H9 (cell line): ENCODE data around the gene KAZALD1. TPM values are rescaled to one million over a fixed set of nuclear protein-coding genes. Genes with fewer than 3 reads are reported as not detected.

Experiments
- DNase-seq: peaks from one replicate; pipeline ENCODE4 v3.0.0-alpha.2; 2017
- H2AFZ ChIP-seq: one replicate; pipeline ENCODE4 v1.6.1; 2013; ENCODE audit warnings: mild to moderate bottlenecking, low read length, control low read depth, moderate library complexity
- H2AK5ac ChIP-seq: 2 replicates; pipeline ENCODE4 v1.6.1; 2013; ENCODE audit warnings: low read length, control low read depth, mixed read lengths; ENCODE audit not compliant: insufficient read length
- H2BK120ac ChIP-seq: one replicate; pipeline ENCODE4 v1.6.1; 2013; ENCODE audit warnings: low read depth, mild to moderate bottlenecking, low read length, control low read depth, inconsistent platforms; ENCODE audit not compliant: poor library complexity, severe bottlenecking
- H2BK12ac ChIP-seq: 2 replicates; pipeline ENCODE4 v1.6.1; 2013; ENCODE audit warnings: low read length, control low read depth, mixed read lengths, low read depth; ENCODE audit not compliant: insufficient read length
- H2BK15ac ChIP-seq: 2 replicates; pipeline ENCODE4 v1.6.1; 2013; ENCODE audit warnings: low read depth, low read length, control low read depth
- H2BK20ac ChIP-seq: one replicate; pipeline ENCODE4 v1.6.1; 2013; ENCODE audit warnings: low read depth, mild to moderate bottlenecking, low read length, control low read depth, inconsistent platforms; ENCODE audit not compliant: poor library complexity, severe bottlenecking
- H2BK5ac ChIP-seq: 2 replicates; pipeline ENCODE4 v1.6.1; 2013; ENCODE audit warnings: low read length, control low read depth, mixed read lengths; ENCODE audit not compliant: insufficient read length
- H3K14ac ChIP-seq: 2 replicates; pipeline ENCODE4 v1.6.1; 2013; ENCODE audit warnings: low read length, control low read depth; ENCODE audit not compliant: insufficient read depth
- H3K18ac ChIP-seq: 2 replicates; pipeline ENCODE4 v1.6.1; 2013; ENCODE audit warnings: low read depth, mild to moderate bottlenecking, mixed read lengths, low read length, control low read depth; ENCODE audit not compliant: insufficient read length
- H3K23ac ChIP-seq: 2 replicates; pipeline ENCODE4 v1.6.1; 2013; ENCODE audit warnings: low read length, control low read depth, mixed read lengths, low read depth; ENCODE audit not compliant: insufficient read length
- H3K23me2 ChIP-seq: 2 replicates; pipeline ENCODE4 v1.6.1; 2013; ENCODE audit warnings: low read depth, mild to moderate bottlenecking, mixed read lengths, low read length, control low read depth; ENCODE audit not compliant: insufficient read length, poor library complexity, severe bottlenecking
- H3K27ac ChIP-seq: 2 replicates; pipeline ENCODE4 v1.5.1; 2013; ENCODE audit warnings: low read length, control low read depth, mixed read lengths, low read depth; ENCODE audit not compliant: insufficient read length
- H3K27me3 ChIP-seq: 2 replicates; pipeline ENCODE4 v1.6.1; 2013; ENCODE audit warnings: low read length, control low read depth, inconsistent platforms; ENCODE audit not compliant: insufficient read depth
- H3K4ac ChIP-seq: 2 replicates; pipeline ENCODE4 v1.6.1; 2013; ENCODE audit warnings: low read depth, mild to moderate bottlenecking, control low read depth, inconsistent platforms, low read length, moderate library complexity
- H3K4me1 ChIP-seq: 2 replicates; pipeline ENCODE4 v1.6.1; 2013; ENCODE audit warnings: low read length, control low read depth, inconsistent platforms; ENCODE audit not compliant: insufficient read depth
- H3K4me2 ChIP-seq: 2 replicates; pipeline ENCODE4 v1.6.1; 2013; ENCODE audit warnings: low read length, control low read depth, mixed read lengths; ENCODE audit not compliant: insufficient read length, insufficient read depth
- H3K56ac ChIP-seq: 2 replicates; pipeline ENCODE4 v1.6.1; 2013; ENCODE audit warnings: low read depth, mild to moderate bottlenecking, mixed read lengths, low read length, control low read depth; ENCODE audit not compliant: insufficient read length
- H3K79me1 ChIP-seq: 2 replicates; pipeline ENCODE4 v1.6.1; 2013; ENCODE audit warnings: low read depth, mild to moderate bottlenecking, moderate library complexity, low read length, control low read depth, inconsistent platforms; ENCODE audit not compliant: insufficient read depth, poor library complexity, severe bottlenecking
- H3K79me2 ChIP-seq: 2 replicates; pipeline ENCODE4 v1.6.1; 2013; ENCODE audit warnings: low read length, control low read depth, inconsistent platforms; ENCODE audit not compliant: insufficient read depth
- H3K9ac ChIP-seq: 2 replicates; pipeline ENCODE4 v1.6.1; 2013; ENCODE audit warnings: low read length, control low read depth, mixed read lengths; ENCODE audit not compliant: insufficient read length; ENCODE audit errors: extremely low read depth
- H3K9me3 ChIP-seq: one replicate; pipeline ENCODE4 v1.6.1; 2013; ENCODE audit warnings: low read depth, low read length, inconsistent platforms; ENCODE audit not compliant: control insufficient read depth
- H3T11ph ChIP-seq: one replicate; pipeline ENCODE4 v1.6.1; 2013; ENCODE audit warnings: mild to moderate bottlenecking, low read length, control low read depth, inconsistent platforms
- H4K20me1 ChIP-seq: one replicate; pipeline ENCODE4 v1.6.1; 2013; ENCODE audit not compliant: control insufficient read depth, insufficient read length, insufficient read depth
- H4K5ac ChIP-seq: 2 replicates; pipeline ENCODE4 v1.6.1; 2013; ENCODE audit warnings: low read depth, mild to moderate bottlenecking, mixed read lengths, low read length, control low read depth; ENCODE audit not compliant: insufficient read length
- H4K8ac ChIP-seq: replicated peaks from 2 replicates; pipeline ENCODE4 v1.6.1; 2013; ENCODE audit warnings: low read length, control low read depth, mixed read lengths, low read depth; ENCODE audit not compliant: insufficient read length
- H4K91ac ChIP-seq: 2 replicates; pipeline ENCODE4 v1.6.1; 2013; ENCODE audit warnings: low read depth, mild to moderate bottlenecking, moderate library complexity, mixed read lengths, low read length, control low read depth; ENCODE audit not compliant: insufficient read length
- H3K27ac Mint-ChIP-seq, 3 experiments: 2 replicates in 2 of 3; 3 replicates in 1 of 3; pipeline ENCODE4 v1.8.0; 2020 to 2021; ENCODE audit warnings: mixed read lengths in 3 of 3, mild to moderate bottlenecking in 1 of 3, moderate library complexity in 1 of 3
- H3K27me3 Mint-ChIP-seq: 2 replicates; pipeline ENCODE4 v1.8.0; 2021; ENCODE audit warnings: low read depth, mild to moderate bottlenecking, moderate library complexity, mixed read lengths
- H3K36me3 Mint-ChIP-seq, 3 experiments: 2 replicates in 2 of 3; 3 replicates in 1 of 3; pipeline ENCODE4 v1.8.0; 2020 to 2021; ENCODE audit warnings: low read depth in 3 of 3, mixed read lengths in 3 of 3; ENCODE audit not compliant: insufficient read depth in 1 of 3
- H3K4me1 Mint-ChIP-seq, 2 experiments: 2 replicates each; pipeline ENCODE4 v1.8.0; 2020; ENCODE audit warnings: mixed read lengths in 2 of 2
- H3K4me3 Mint-ChIP-seq, 2 experiments: 2 replicates in 1 of 2; 3 replicates in 1 of 2; pipeline ENCODE4 v1.8.0; 2020 to 2021; ENCODE audit warnings: mild to moderate bottlenecking in 2 of 2, mixed read lengths in 2 of 2, moderate library complexity in 1 of 2
- H3K9me3 Mint-ChIP-seq, 2 experiments: 2 replicates in 1 of 2; 3 replicates in 1 of 2; pipeline ENCODE4 v1.8.0; 2020; ENCODE audit warnings: mild to moderate bottlenecking in 2 of 2, mixed read lengths in 2 of 2, moderate library complexity in 1 of 2
- CTCF ChIP-seq: fragments of 200-600 bp; sonication (generic); conservative IDR thresholded peaks from 3 replicates; pipeline ENCODE4 v1.8.0; 2021; ENCODE audit warnings: antibody characterized with exemption, mild to moderate bottlenecking
- WGBS: extraction: QIAGEN DNeasy Blood & Tissue Kit; methylation state at CpG from one replicate; pipeline ENCODE4 v1.1.7; 2013; ENCODE audit warnings: missing lambda C conversion rate, low lambda C conversion rate, mixed read lengths; ENCODE audit not compliant: insufficient read length; ENCODE audit errors: extremely low coverage; 5-methylcytosine and 5-hydroxymethylcytosine counted together
- total RNA-seq: library from RNA; stranded (reverse); gene quantifications from 2 replicates; pipeline ENCODE4 v1.2.1, GENCODE V29; 2021

KAZALD1 gene
- total RNA-seq, 1 experiment from 2014 or later, result 2.9 TPM

- Mint-ChIP-seq H3K27me3 (peaks cover 59% of the 10 kb centered on the region), H3K4me3 (no peak overlapping the region), H3K36me3 (no peaks in the 10 kb centered on the region), H3K9me3 (no peaks in the 10 kb centered on the region), H3K27ac (no peak overlapping the region), H3K4me1 (peaks cover 13 to 27% of the 10 kb centered on the region in 2 experiments)
- no peak overlapping the region for H4K8ac ChIP-seq
- no peak overlapping the region for H3T11ph ChIP-seq
- WGBS, result no CpG with 5 or more reads among the region's 2 CpGs
- H3K79me2 ChIP-seq, result no peaks in the 10 kb centered on the region
- H2AFZ ChIP-seq, result no peak overlapping the region
- H3K79me1 ChIP-seq, result no peaks in the 10 kb centered on the region
- no peak overlapping the region for H2BK15ac ChIP-seq
- no peaks in the 10 kb centered on the region for H3K9me3 ChIP-seq
- H2BK5ac ChIP-seq, result no peak overlapping the region
- H3K14ac ChIP-seq, result no peak overlapping the region
- no peak overlapping the region for H3K4me2 ChIP-seq
- H3K9ac ChIP-seq, result no peak overlapping the region
- H2BK20ac ChIP-seq, result no peak overlapping the region
- no peaks in the 10 kb centered on the region for H4K20me1 ChIP-seq
- H3K18ac ChIP-seq, result no peak overlapping the region
- peaks cover 2% of the 10 kb centered on the region; the same call in 1 of the 2 replicates for H3K4me1 ChIP-seq
- H4K5ac ChIP-seq, result no peak overlapping the region
- no peak overlapping the region for H3K23ac ChIP-seq
- H3K23me2 ChIP-seq, result peaks cover 7% of the 10 kb centered on the region
- TF ChIP-seq CTCF, result no peak
- H3K4ac ChIP-seq, result no peak overlapping the region
- H2BK12ac ChIP-seq, result no peak overlapping the region
- no peak overlapping the region for H3K27ac ChIP-seq
- no peak overlapping the region for H4K91ac ChIP-seq
- H2BK120ac ChIP-seq, result no peak overlapping the region
- H3K56ac ChIP-seq, result no peak overlapping the region
- H3K27me3 ChIP-seq, result peaks cover 7% of the 10 kb centered on the region; the same call in 1 of the 2 replicates
- DNase-seq, result no peak
- H2AK5ac ChIP-seq, result no peak overlapping the region
These were observed 20.9 kb upstream of the KAZALD1 start for GRCh38 chr10:101040851-101041250.
